HFFc6 (cell line): ENCODE results near the gene DNAJC30. TPM values are rescaled to one million over a fixed set of nuclear protein-coding genes. Genes with fewer than 3 reads are reported as not detected.

ENCODE experiments used
- DNase-seq: peaks from one replicate; pipeline ENCODE4 v3.0.0-alpha.2; 2018
- H3K27ac Mint-ChIP-seq: 2 replicates; pipeline ENCODE4 v1.8.0; 2020; ENCODE audit warnings: mild to moderate bottlenecking, mixed read lengths
- H3K27me3 Mint-ChIP-seq: 2 replicates; pipeline ENCODE4 v1.8.0; 2021; ENCODE audit warnings: mild to moderate bottlenecking, moderate library complexity, mixed read lengths; ENCODE audit not compliant: insufficient read depth
- H3K36me3 Mint-ChIP-seq: 2 replicates; pipeline ENCODE4 v1.8.0; 2021; ENCODE audit warnings: low read depth, mixed read lengths
- H3K4me1 Mint-ChIP-seq: 2 replicates; pipeline ENCODE4 v1.8.0; 2020; ENCODE audit warnings: low read depth, mixed read lengths
- H3K4me3 Mint-ChIP-seq: 2 replicates; pipeline ENCODE4 v1.8.0; 2020; ENCODE audit warnings: mild to moderate bottlenecking, moderate library complexity, mixed read lengths
- H3K9me3 Mint-ChIP-seq: 2 replicates; pipeline ENCODE4 v1.8.0; 2020; ENCODE audit warnings: mild to moderate bottlenecking, mixed read lengths
- CTCF ChIP-seq: fragments of 200-600 bp; sonication (generic); IDR thresholded peaks from 2 replicates; pipeline ENCODE4 v1.5.0; 2021; ENCODE audit warnings: antibody characterized with exemption, mild to moderate bottlenecking
- total RNA-seq, 6 experiments: library from RNA; stranded (reverse); fragmentation: NEBNext Ultra II Directional; extraction: Animal tissue kit (Norgen Biotek cat#: 25700); gene quantifications; 2 replicates in 1 of 6; 3 replicates in 5 of 6; pipeline ENCODE4 v1.2.3, GENCODE V29; 2021

Gene DNAJC30
- total RNA-seq, 6 experiments from 2014 or later, result 17.8 to 20.6 (median 18.6) TPM

GRCh38 chr7:73650524-73650923, 32.7 kb downstream of the DNAJC30 start:
- no peak overlapping the region for H3K27ac Mint-ChIP-seq
- H3K9me3 Mint-ChIP-seq, result no peaks in the 10 kb centered on the region; the same call in 1 of the 2 replicates
- no peak for TF ChIP-seq CTCF
- H3K4me1 Mint-ChIP-seq, result no peaks in the 10 kb centered on the region
- no peaks in the 10 kb centered on the region for H3K36me3 Mint-ChIP-seq
- DNase-seq, result no peak
- no peak overlapping the region for H3K4me3 Mint-ChIP-seq
- peaks cover 46% of the 10 kb centered on the region for H3K27me3 Mint-ChIP-seq

- H3K27me3 Mint-ChIP-seq, result peaks cover 38% of the 10 kb centered on the region
- H3K27ac Mint-ChIP-seq, result no peak overlapping the region
- H3K4me3 Mint-ChIP-seq, result no peak overlapping the region
- no peaks in the 10 kb centered on the region for H3K4me1 Mint-ChIP-seq
- no peaks in the 10 kb centered on the region for H3K36me3 Mint-ChIP-seq
- no peaks in the 10 kb centered on the region for H3K9me3 Mint-ChIP-seq
- no peak for TF ChIP-seq CTCF
- no peak for DNase-seq
These were observed 33.7 kb downstream of the DNAJC30 start for GRCh38 chr7:73649576-73649975.

GRCh38 chr7:73648593-73649332, 34.5 kb downstream of the DNAJC30 start:
- Mint-ChIP-seq H3K27me3 (peaks cover 45% of the 10 kb centered on the region), H3K4me1 (no peaks in the 10 kb centered on the region), H3K27ac (no peak overlapping the region), H3K9me3 (no peaks in the 10 kb centered on the region), H3K36me3 (no peaks in the 10 kb centered on the region), H3K4me3 (no peak overlapping the region)
- no peak for TF ChIP-seq CTCF
- DNase-seq, result no peak

- Mint-ChIP-seq H3K4me1 (no peaks in the 10 kb centered on the region), H3K27me3 (peaks cover 49% of the 10 kb centered on the region)
These were observed 35.3 kb downstream of the DNAJC30 start for GRCh38 chr7:73647725-73648592.

More at GRCh38 chr7:73647725-73648592, 35.3 kb downstream of the DNAJC30 start:
- H3K4me3 Mint-ChIP-seq, result no peak overlapping the region
- DNase-seq, result no peak
- H3K36me3 Mint-ChIP-seq, result no peaks in the 10 kb centered on the region
- no peak for TF ChIP-seq CTCF
- no peak overlapping the region for H3K27ac Mint-ChIP-seq
- H3K9me3 Mint-ChIP-seq, result no peaks in the 10 kb centered on the region
